Hepatocyte (in vitro differentiated cells): Measurements from ENCODE around the gene KCNQ4.

ENCODE experiments used
- EZH2 ChIP-seq: fragments of 200-600 bp; sonication (generic); IDR thresholded peaks from 2 replicates; pipeline ENCODE4 v1.6.1; 2016; ENCODE audit warnings: antibody characterized with exemption, mild to moderate bottlenecking, borderline replicate concordance
- TF ChIP-seq, protein P1 (sequence below): fragments of 200-600 bp; sonication (generic); IDR thresholded peaks from 2 replicates; pipeline ENCODE4 v1.5.1; 2016; ENCODE audit warnings: antibody characterized with exemption, mild to moderate bottlenecking; ENCODE audit not compliant: poor library complexity

GRCh38 chr1:40822890-40823289 is 39.3 kb downstream of the KCNQ4 start:
- TF ChIP-seq, protein P1, sequence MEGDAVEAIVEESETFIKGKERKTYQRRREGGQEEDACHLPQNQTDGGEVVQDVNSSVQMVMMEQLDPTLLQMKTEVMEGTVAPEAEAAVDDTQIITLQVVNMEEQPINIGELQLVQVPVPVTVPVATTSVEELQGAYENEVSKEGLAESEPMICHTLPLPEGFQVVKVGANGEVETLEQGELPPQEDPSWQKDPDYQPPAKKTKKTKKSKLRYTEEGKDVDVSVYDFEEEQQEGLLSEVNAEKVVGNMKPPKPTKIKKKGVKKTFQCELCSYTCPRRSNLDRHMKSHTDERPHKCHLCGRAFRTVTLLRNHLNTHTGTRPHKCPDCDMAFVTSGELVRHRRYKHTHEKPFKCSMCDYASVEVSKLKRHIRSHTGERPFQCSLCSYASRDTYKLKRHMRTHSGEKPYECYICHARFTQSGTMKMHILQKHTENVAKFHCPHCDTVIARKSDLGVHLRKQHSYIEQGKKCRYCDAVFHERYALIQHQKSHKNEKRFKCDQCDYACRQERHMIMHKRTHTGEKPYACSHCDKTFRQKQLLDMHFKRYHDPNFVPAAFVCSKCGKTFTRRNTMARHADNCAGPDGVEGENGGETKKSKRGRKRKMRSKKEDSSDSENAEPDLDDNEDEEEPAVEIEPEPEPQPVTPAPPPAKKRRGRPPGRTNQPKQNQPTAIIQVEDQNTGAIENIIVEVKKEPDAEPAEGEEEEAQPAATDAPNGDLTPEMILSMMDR = no peak
- TF ChIP-seq EZH2 = no peak
